HEK293 (cell line): ENCODE results near the gene MEAK7.

ENCODE experiments used
- CTCF ChIA-PET: fragments of 350-600 bp; formaldehyde crosslinking; extraction: SDS; loops from one replicate; lab custom pipeline; 2021; ENCODE audit warnings: antibody characterized with exemption; lab: Yijun Ruan, JAX
- POLR2A ChIA-PET: fragments of 300-600 bp; formaldehyde crosslinking; extraction: SDS; loops from one replicate; lab custom pipeline; 2020; ENCODE audit warnings: antibody characterized with exemption, inconsistent platforms; lab: Yijun Ruan, JAX
- H3K27ac ChIP-seq: fragments of 200-500 bp; sonication (Bioruptor generic); 2 replicates; pipeline ENCODE4 v1.5.1; 2014; ENCODE audit warnings: low read depth, low read length, control low read depth, inconsistent platforms; ENCODE audit errors: extremely low read depth
- H3K36me3 ChIP-seq, 2 experiments: fragments of 200-500 bp in 1 of 2; sonication (Bioruptor generic) in 1 of 2; 1 replicate in 1 of 2; 2 replicates in 1 of 2; pipeline ENCODE4 v1.5.1; 2014 to 2017; ENCODE audit warnings: inconsistent platforms in 2 of 2, low read length in 2 of 2; ENCODE audit not compliant: control insufficient read depth in 2 of 2, insufficient read depth in 1 of 2
- H3K4me1 ChIP-seq: fragments of 200-500 bp; sonication (Bioruptor generic); 2 replicates; pipeline ENCODE4 v1.5.1; 2014; ENCODE audit warnings: mild to moderate bottlenecking, low read length, inconsistent platforms; ENCODE audit not compliant: control insufficient read depth, insufficient read depth
- H3K4me3 ChIP-seq: 2 replicates; pipeline ENCODE4 v1.5.1; 2011; ENCODE audit warnings: low read depth, mild to moderate bottlenecking, control low read depth, low read length, moderate library complexity
- H3K9me3 ChIP-seq: fragments of 200-500 bp; sonication (Bioruptor generic); 2 replicates; pipeline ENCODE4 v1.5.1; 2014; ENCODE audit warnings: low read depth, low read length, inconsistent platforms; ENCODE audit not compliant: control insufficient read depth, insufficient read depth
- EGR2 ChIP-seq: fragments of 450-650 bp; formaldehyde crosslinking; IDR thresholded peaks from 2 replicates; pipeline ENCODE4 v1.5.1; 2016; ENCODE audit warnings: low read depth, missing biosample characterization, missing genetic modification characterization
- KLF1 ChIP-seq: fragments of 450-650 bp; formaldehyde crosslinking; IDR thresholded peaks from 2 replicates; pipeline ENCODE4 v1.5.1; 2016; ENCODE audit warnings: missing biosample characterization, missing genetic modification characterization
- SALL2 ChIP-seq: fragments of 450-650 bp; formaldehyde crosslinking; IDR thresholded peaks from 2 replicates; pipeline ENCODE4 v1.5.0; 2017; ENCODE audit warnings: missing biosample characterization, mild to moderate bottlenecking, missing genetic modification characterization, borderline replicate concordance
- SCRT2 ChIP-seq: fragments of 450-650 bp; formaldehyde crosslinking; IDR thresholded peaks from 2 replicates; pipeline ENCODE4 v1.5.1; 2016; ENCODE audit warnings: missing biosample characterization, missing genetic modification characterization
- SP2 ChIP-seq: fragments of 450-650 bp; formaldehyde crosslinking; IDR thresholded peaks from 2 replicates; pipeline ENCODE4 v1.5.1; 2016; ENCODE audit warnings: missing biosample characterization, missing genetic modification characterization
- ZNF211 ChIP-seq: fragments of 450-650 bp; formaldehyde crosslinking; IDR thresholded peaks from 2 replicates; pipeline ENCODE4 v1.5.1; 2016; ENCODE audit warnings: low read depth, missing biosample characterization, missing genetic modification characterization
- ZNF473 ChIP-seq: fragments of 450-650 bp; formaldehyde crosslinking; IDR thresholded peaks from 2 replicates; pipeline ENCODE4 v1.5.1; 2017; ENCODE audit warnings: missing biosample characterization, missing genetic modification characterization
- ZNF600 ChIP-seq: fragments of 450-650 bp; formaldehyde crosslinking; IDR thresholded peaks from 2 replicates; pipeline ENCODE4 v1.5.1; 2016; ENCODE audit warnings: missing biosample characterization, missing genetic modification characterization
- ZNF624 ChIP-seq: fragments of 450-650 bp; formaldehyde crosslinking; IDR thresholded peaks from 2 replicates; pipeline ENCODE4 v1.5.1; 2017; ENCODE audit warnings: missing biosample characterization, missing genetic modification characterization
- ZNF701 ChIP-seq: fragments of 450-650 bp; formaldehyde crosslinking; IDR thresholded peaks from 2 replicates; pipeline ENCODE4 v1.5.1; 2016; ENCODE audit warnings: missing biosample characterization, missing genetic modification characterization
- ZNF785 ChIP-seq: fragments of 450-650 bp; formaldehyde crosslinking; IDR thresholded peaks from 2 replicates; pipeline ENCODE4 v1.5.1; 2016; ENCODE audit warnings: missing biosample characterization, missing genetic modification characterization
- ZXDB ChIP-seq: fragments of 450-650 bp; formaldehyde crosslinking; IDR thresholded peaks from 2 replicates; pipeline ENCODE4 v1.5.1; 2016; ENCODE audit warnings: missing biosample characterization, missing genetic modification characterization
- TF ChIP-seq, protein P1 (sequence below): fragments of 450-650 bp; formaldehyde crosslinking; IDR thresholded peaks from 2 replicates; pipeline ENCODE4 v1.5.1; 2017; ENCODE audit warnings: missing biosample characterization, missing genetic modification characterization
- TF ChIP-seq, protein P2 (sequence below): IDR thresholded peaks from 2 replicates; pipeline ENCODE4 v1.6.1; 2011; ENCODE audit warnings: mild to moderate bottlenecking, low read depth, low read length, borderline replicate concordance

The MEAK7 gene

DNA sequence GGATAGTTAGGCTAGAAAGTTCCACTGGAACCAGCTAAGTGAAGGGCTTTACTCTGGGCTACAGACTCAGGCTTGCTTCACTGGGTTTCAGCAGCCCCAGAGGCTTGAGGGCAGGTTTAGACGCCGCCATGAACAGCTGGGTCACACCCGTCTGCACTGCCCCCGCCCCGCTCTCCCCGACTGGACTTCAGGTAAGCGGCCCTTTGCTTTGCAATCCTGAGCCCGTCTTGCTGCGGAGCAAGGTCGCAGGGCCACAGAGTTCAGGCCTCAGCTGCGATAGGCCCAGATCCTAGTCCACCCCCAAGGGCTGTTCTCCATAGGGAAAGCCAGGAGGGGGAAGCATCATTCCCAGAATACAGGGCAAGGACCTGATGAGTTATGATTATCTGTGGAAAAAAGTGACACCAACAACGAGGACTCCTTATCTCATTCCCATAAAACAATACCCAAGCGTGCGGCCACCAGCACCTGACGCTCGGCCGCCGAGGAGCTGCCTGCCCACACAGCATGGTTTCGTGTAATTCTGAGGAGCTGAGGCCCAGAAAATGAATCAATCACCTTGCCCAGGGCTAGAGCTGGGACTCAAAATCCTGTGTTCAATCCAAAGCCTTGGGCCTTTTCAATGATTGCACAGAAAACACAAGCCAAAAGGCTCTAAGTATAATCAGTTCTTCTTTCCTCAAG, 20.4 kb downstream of the MEAK7 start:
- TF ChIP-seq ZNF473 (tag by site-specific recombination), result no peak
- TF ChIP-seq, all 188 proteins: peak for 0
- Histone ChIP-seq H3K36me3 (peaks cover 0 to 73% of the 10 kb centered on the region in 2 experiments; a peak in 1 of 3 replicates), H3K9me3 (no peaks in the 10 kb centered on the region), H3K4me1 (no peaks in the 10 kb centered on the region), H3K4me3 (no peak overlapping the region), H3K27ac (no peak overlapping the region)
- CTCF ChIA-PET, result interaction anchor here (0.5 to 2.5 kb wide), 28 partner anchors 10 to 586 kb away, joined by 3 to 21 read pairs (median 4); no protein-coding TSS in a partner anchor
- POLR2A ChIA-PET, result interaction anchor here (0.6 kb wide), 1 partner anchor 186 kb away, joined by 3 read pairs; no protein-coding TSS in a partner anchor

DNA sequence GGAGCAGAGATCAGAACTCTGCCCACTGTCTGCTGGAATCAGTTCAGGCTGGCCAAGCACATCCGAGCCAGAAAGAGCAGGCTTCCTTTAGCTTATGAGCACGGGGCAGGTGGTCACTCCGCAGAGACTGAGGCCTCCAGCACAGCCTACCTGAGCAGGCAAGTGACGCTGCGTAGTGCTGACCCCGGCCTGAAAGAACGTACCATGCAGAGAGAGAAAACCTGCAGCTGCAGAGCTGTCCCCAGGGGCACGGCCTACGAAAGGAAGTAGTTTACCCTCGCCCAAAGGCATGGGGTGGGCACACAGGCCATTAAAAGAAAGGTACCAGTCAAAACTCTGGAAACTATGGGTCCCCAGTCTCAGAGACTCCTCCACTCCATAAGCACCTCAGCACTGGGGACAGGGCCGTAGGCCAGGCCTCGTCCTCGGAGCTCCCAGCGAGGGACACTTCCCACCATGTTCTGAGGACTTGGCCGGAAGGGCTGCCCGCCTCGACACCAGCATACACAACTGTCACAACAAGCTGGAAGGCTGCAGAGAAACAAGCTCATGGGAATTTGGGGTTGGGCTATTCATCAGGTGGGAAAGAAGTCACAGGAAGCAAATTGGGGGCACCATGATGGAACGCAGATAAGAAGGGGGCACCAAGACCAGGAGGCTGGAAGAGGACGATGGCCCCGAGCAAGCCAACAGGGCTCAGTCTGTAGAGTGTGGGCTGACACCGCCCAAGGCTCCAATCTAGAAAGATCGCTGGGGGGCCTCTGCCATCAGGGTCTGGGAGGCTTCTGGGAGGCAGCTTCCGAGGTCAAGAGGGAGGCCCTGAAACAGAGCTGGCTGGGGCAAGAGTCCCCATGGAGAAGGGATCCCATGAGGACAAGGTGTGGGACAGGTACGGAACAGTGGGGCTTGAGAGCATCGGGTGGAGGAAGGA, 21.2 kb downstream of the MEAK7 start:
- Histone ChIP-seq H3K36me3 (peaks cover 0 to 69% of the 10 kb centered on the region in 2 experiments; a peak in 1 of 3 replicates), H3K27ac (no peak overlapping the region), H3K4me3 (no peak overlapping the region), H3K9me3 (no peaks in the 10 kb centered on the region), H3K4me1 (no peaks in the 10 kb centered on the region)
- TF ChIP-seq ZNF701 (tag by site-specific recombination), result no peak
- TF ChIP-seq ZXDB (tag by site-specific recombination), result no peak
- no peak for TF ChIP-seq SP2
- TF ChIP-seq, protein P1, sequence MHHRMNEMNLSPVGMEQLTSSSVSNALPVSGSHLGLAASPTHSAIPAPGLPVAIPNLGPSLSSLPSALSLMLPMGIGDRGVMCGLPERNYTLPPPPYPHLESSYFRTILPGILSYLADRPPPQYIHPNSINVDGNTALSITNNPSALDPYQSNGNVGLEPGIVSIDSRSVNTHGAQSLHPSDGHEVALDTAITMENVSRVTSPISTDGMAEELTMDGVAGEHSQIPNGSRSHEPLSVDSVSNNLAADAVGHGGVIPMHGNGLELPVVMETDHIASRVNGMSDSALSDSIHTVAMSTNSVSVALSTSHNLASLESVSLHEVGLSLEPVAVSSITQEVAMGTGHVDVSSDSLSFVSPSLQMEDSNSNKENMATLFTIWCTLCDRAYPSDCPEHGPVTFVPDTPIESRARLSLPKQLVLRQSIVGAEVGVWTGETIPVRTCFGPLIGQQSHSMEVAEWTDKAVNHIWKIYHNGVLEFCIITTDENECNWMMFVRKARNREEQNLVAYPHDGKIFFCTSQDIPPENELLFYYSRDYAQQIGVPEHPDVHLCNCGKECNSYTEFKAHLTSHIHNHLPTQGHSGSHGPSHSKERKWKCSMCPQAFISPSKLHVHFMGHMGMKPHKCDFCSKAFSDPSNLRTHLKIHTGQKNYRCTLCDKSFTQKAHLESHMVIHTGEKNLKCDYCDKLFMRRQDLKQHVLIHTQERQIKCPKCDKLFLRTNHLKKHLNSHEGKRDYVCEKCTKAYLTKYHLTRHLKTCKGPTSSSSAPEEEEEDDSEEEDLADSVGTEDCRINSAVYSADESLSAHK (tag by site-specific recombination), result no peak
- no peak for TF ChIP-seq ZNF785 (tag by site-specific recombination)
- TF ChIP-seq ZNF473 (tag by site-specific recombination), result no peak
- TF ChIP-seq ZNF624 (tag by site-specific recombination), result no peak
- TF ChIP-seq, protein P2, sequence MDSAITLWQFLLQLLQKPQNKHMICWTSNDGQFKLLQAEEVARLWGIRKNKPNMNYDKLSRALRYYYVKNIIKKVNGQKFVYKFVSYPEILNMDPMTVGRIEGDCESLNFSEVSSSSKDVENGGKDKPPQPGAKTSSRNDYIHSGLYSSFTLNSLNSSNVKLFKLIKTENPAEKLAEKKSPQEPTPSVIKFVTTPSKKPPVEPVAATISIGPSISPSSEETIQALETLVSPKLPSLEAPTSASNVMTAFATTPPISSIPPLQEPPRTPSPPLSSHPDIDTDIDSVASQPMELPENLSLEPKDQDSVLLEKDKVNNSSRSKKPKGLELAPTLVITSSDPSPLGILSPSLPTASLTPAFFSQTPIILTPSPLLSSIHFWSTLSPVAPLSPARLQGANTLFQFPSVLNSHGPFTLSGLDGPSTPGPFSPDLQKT, result no peak
- TF ChIP-seq SALL2, result no peak
- no peak for TF ChIP-seq EGR2 (tag by site-specific recombination)
- no peak for TF ChIP-seq KLF1
- TF ChIP-seq SCRT2 (tag by site-specific recombination), result no peak
- no peak for TF ChIP-seq ZNF211 (tag by site-specific recombination)
- no peak for TF ChIP-seq ZNF600 (tag by site-specific recombination)
- ChIA-PET CTCF (interaction anchor here (0.5 to 2.5 kb wide), 10 partner anchors 11 to 586 kb away, joined by 3 to 21 read pairs (median 4); partner anchors contain the start of gene ATP2C2), POLR2A (no interaction called here)
